ENCODE data around the gene CCDC77. TPM values are rescaled to one million over a fixed set of nuclear protein-coding genes. Genes with fewer than 3 reads are reported as not detected.
A peak's percentile ranks its signal among the peaks of the same experiment; 100 is the strongest.
"Not testable (repeated sequence)": the region's sequence is repeated elsewhere in the genome, so short reads cannot be mapped to it uniquely, and the experiment has no call there.

CCDC77 gene
- total RNA-seq, 2 experiments from 2014 or later = 16.8 to 18.9 TPM

GRCh38 chr12:400828-401227, 616 bp upstream of the CCDC77 start:
- POLR2A ChIA-PET = interaction anchor here (0.9 to 4.2 kb wide), 2 partner anchors 12 to 60 kb away, joined by 3 to 40 read pairs; partner anchors contain the start of gene KDM5A
- Mint-ChIP-seq H3K4me3 (no peak overlapping the region), H3K9me3 (ENCODE audit: insufficient read depth) (no peaks in the 10 kb centered on the region), H3K27ac (no peak overlapping the region), H3K36me3 (ENCODE audit: low read depth) (peaks cover 3% of the 10 kb centered on the region), H3K4me1 (ENCODE audit: low read depth) (no peaks in the 10 kb centered on the region), H3K27me3 (ENCODE audit: low read depth) (no peaks in the 10 kb centered on the region)
- CTCF ChIA-PET = interaction anchor here (1.2 to 4.0 kb wide), 10 partner anchors 10 to 548 kb away, joined by 3 to 36 read pairs (median 5); partner anchors contain the start of genes KDM5A and RAD52
- DNase-seq = no peak
- no peak for ATAC-seq

GRCh38 chr12:402029-402389, 565 bp downstream of the CCDC77 start:
- no peak overlapping the region for H3K27ac Mint-ChIP-seq
- H3K27me3 Mint-ChIP-seq (ENCODE audit: low read depth) = no peaks in the 10 kb centered on the region
- ChIA-PET CTCF (interaction anchor here (0.7 to 4.0 kb wide), 10 partner anchors 11 to 168 kb away, joined by 3 to 36 read pairs (median 4); partner anchors contain the start of gene KDM5A), POLR2A (interaction anchor here (4.2 kb wide), 1 partner anchor 13 kb away, joined by 40 read pairs; the partner anchor contains the start of gene KDM5A)
- H3K4me1 Mint-ChIP-seq (ENCODE audit: low read depth) = no peaks in the 10 kb centered on the region
- DNase-seq = peak; percentile 42
- H3K4me3 Mint-ChIP-seq = no peak overlapping the region
- no peak for ATAC-seq
- H3K36me3 Mint-ChIP-seq (ENCODE audit: low read depth) = peaks cover 3% of the 10 kb centered on the region
- no peaks in the 10 kb centered on the region for H3K9me3 Mint-ChIP-seq (ENCODE audit: insufficient read depth)

- ChIA-PET POLR2A (no interaction called here), CTCF (no interaction called here)
- H3K36me3 Mint-ChIP-seq (ENCODE audit: low read depth) = peaks cover 40% of the 10 kb centered on the region
- no peaks in the 10 kb centered on the region for H3K27me3 Mint-ChIP-seq (ENCODE audit: low read depth)
- no peak for DNase-seq
- no peak for ATAC-seq
- H3K27ac Mint-ChIP-seq = no peak overlapping the region
- no peaks in the 10 kb centered on the region for H3K4me1 Mint-ChIP-seq (ENCODE audit: low read depth)
- H3K9me3 Mint-ChIP-seq (ENCODE audit: insufficient read depth) = no peaks in the 10 kb centered on the region
- H3K4me3 Mint-ChIP-seq = no peak overlapping the region
Observed at GRCh38 chr12:414859-415258, 13.4 kb downstream of the CCDC77 start.

GRCh38 chr12:418432-418831, 17.0 kb downstream of the CCDC77 start:
- no peak for ATAC-seq
- no peaks in the 10 kb centered on the region for H3K4me1 Mint-ChIP-seq (ENCODE audit: low read depth)
- H3K36me3 Mint-ChIP-seq (ENCODE audit: low read depth) = peaks cover 36% of the 10 kb centered on the region
- no peaks in the 10 kb centered on the region for H3K9me3 Mint-ChIP-seq (ENCODE audit: insufficient read depth)
- H3K27ac Mint-ChIP-seq = no peak overlapping the region
- POLR2A ChIA-PET = no interaction called here
- CTCF ChIA-PET = no interaction called here
- H3K27me3 Mint-ChIP-seq (ENCODE audit: low read depth) = no peaks in the 10 kb centered on the region
- DNase-seq = no peak
- H3K4me3 Mint-ChIP-seq = no peak overlapping the region

GRCh38 chr12:422526-422925, 21.1 kb downstream of the CCDC77 start:
- CTCF ChIA-PET = no interaction called here
- H3K4me1 Mint-ChIP-seq (ENCODE audit: low read depth) = no peaks in the 10 kb centered on the region
- H3K27ac Mint-ChIP-seq = no peak overlapping the region
- no peaks in the 10 kb centered on the region for H3K9me3 Mint-ChIP-seq (ENCODE audit: insufficient read depth)
- no peak overlapping the region for H3K4me3 Mint-ChIP-seq
- H3K36me3 Mint-ChIP-seq (ENCODE audit: low read depth) = peaks cover 27% of the 10 kb centered on the region
- DNase-seq (no peak), ATAC-seq (no peak)
- no peaks in the 10 kb centered on the region for H3K27me3 Mint-ChIP-seq (ENCODE audit: low read depth)
- POLR2A ChIA-PET = no interaction called here

- peaks cover 34% of the 10 kb centered on the region for H3K36me3 Mint-ChIP-seq (ENCODE audit: low read depth)
- DNase-seq; H3K27ac Mint-ChIP-seq; H3K27me3 Mint-ChIP-seq (ENCODE audit: low read depth); POLR2A ChIA-PET; CTCF ChIA-PET; H3K4me3 Mint-ChIP-seq; ATAC-seq; H3K4me1 Mint-ChIP-seq (ENCODE audit: low read depth); H3K9me3 Mint-ChIP-seq (ENCODE audit: insufficient read depth): not testable (repeated sequence)
Observed at GRCh38 chr12:435737-436136, 34.3 kb downstream of the CCDC77 start.

GRCh38 chr12:442235-442884, 40.9 kb downstream of the CCDC77 start:
- H3K4me1 Mint-ChIP-seq (ENCODE audit: low read depth) = no peaks in the 10 kb centered on the region
- DNase-seq (peak; percentile 55), ATAC-seq (peak; percentile 36)
- H3K36me3 Mint-ChIP-seq (ENCODE audit: low read depth) = peaks cover 13% of the 10 kb centered on the region
- H3K9me3 Mint-ChIP-seq (ENCODE audit: insufficient read depth) = no peaks in the 10 kb centered on the region
- H3K4me3 Mint-ChIP-seq = no peak overlapping the region
- POLR2A ChIA-PET = interaction anchor here (0.6 to 1.0 kb wide), 2 partner anchors 109 to 1465 kb away, joined by 3 read pairs; no protein-coding TSS in a partner anchor
- H3K27me3 Mint-ChIP-seq (ENCODE audit: low read depth) = no peaks in the 10 kb centered on the region
- no peak overlapping the region for H3K27ac Mint-ChIP-seq
- CTCF ChIA-PET = interaction anchor here (0.7 to 3.7 kb wide), 22 partner anchors 8 to 1521 kb away, joined by 3 to 22 read pairs (median 4); partner anchors contain the start of gene CCDC77

GRCh38 chr12:447141-447540, 45.7 kb downstream of the CCDC77 start:
- H3K4me1 Mint-ChIP-seq (ENCODE audit: low read depth) = no peaks in the 10 kb centered on the region
- H3K4me3 Mint-ChIP-seq = no peak overlapping the region
- POLR2A ChIA-PET = no interaction called here
- DNase-seq (no peak), ATAC-seq (no peak)
- CTCF ChIA-PET = interaction anchor here (0.7 kb wide), 1 partner anchor 98 kb away, joined by 3 read pairs; no protein-coding TSS in a partner anchor
- no peak overlapping the region for H3K27ac Mint-ChIP-seq
- H3K36me3 Mint-ChIP-seq (ENCODE audit: low read depth) = peaks cover 2% of the 10 kb centered on the region
- peaks cover 13% of the 10 kb centered on the region for H3K27me3 Mint-ChIP-seq (ENCODE audit: low read depth)
- H3K9me3 Mint-ChIP-seq (ENCODE audit: insufficient read depth) = no peaks in the 10 kb centered on the region

- no peaks in the 10 kb centered on the region for H3K36me3 Mint-ChIP-seq (ENCODE audit: low read depth)
- H3K9me3 Mint-ChIP-seq (ENCODE audit: insufficient read depth) = no peaks in the 10 kb centered on the region
- no peak overlapping the region for H3K27ac Mint-ChIP-seq
- DNase-seq = no peak
- H3K4me1 Mint-ChIP-seq (ENCODE audit: low read depth) = peaks cover 2% of the 10 kb centered on the region
- peaks cover 13% of the 10 kb centered on the region for H3K27me3 Mint-ChIP-seq (ENCODE audit: low read depth)
- POLR2A ChIA-PET = no interaction called here
- no peak for ATAC-seq
- H3K4me3 Mint-ChIP-seq = no peak overlapping the region
- CTCF ChIA-PET = interaction anchor here (0.6 to 8.3 kb wide), 6 partner anchors 25 to 116 kb away, joined by 3 to 81 read pairs (median 8); partner anchors contain the start of gene CCDC77
Observed at GRCh38 chr12:449203-449602, 47.8 kb downstream of the CCDC77 start.

- ChIA-PET POLR2A (no interaction called here), CTCF (interaction anchor here (1.3 to 8.3 kb wide), 5 partner anchors 9 to 97 kb away, joined by 5 to 81 read pairs (median 11); partner anchors contain the start of gene CCDC77)
- Mint-ChIP-seq H3K27ac (no peak overlapping the region), H3K27me3 (ENCODE audit: low read depth) (peaks cover 21% of the 10 kb centered on the region), H3K9me3 (ENCODE audit: insufficient read depth) (no peaks in the 10 kb centered on the region), H3K4me3 (no peak overlapping the region), H3K36me3 (ENCODE audit: low read depth) (no peaks in the 10 kb centered on the region), H3K4me1 (ENCODE audit: low read depth) (peaks cover 2% of the 10 kb centered on the region)
- DNase-seq (no peak), ATAC-seq (no peak)
Observed at GRCh38 chr12:450438-450837, 49.0 kb downstream of the CCDC77 start.

- no peak for ATAC-seq
- POLR2A ChIA-PET = no interaction called here
- H3K9me3 Mint-ChIP-seq (ENCODE audit: insufficient read depth) = no peaks in the 10 kb centered on the region
- no peak overlapping the region for H3K4me3 Mint-ChIP-seq
- H3K36me3 Mint-ChIP-seq (ENCODE audit: low read depth) = no peaks in the 10 kb centered on the region
- DNase-seq = peak; percentile 68
- no peak overlapping the region for H3K27ac Mint-ChIP-seq
- H3K27me3 Mint-ChIP-seq (ENCODE audit: low read depth) = peaks cover 43% of the 10 kb centered on the region
- CTCF ChIA-PET = interaction anchor here (0.5 to 8.3 kb wide), 20 partner anchors 9 to 99 kb away, joined by 3 to 81 read pairs (median 4); partner anchors contain the start of genes CCDC77 and KDM5A
- peaks cover 2% of the 10 kb centered on the region for H3K4me1 Mint-ChIP-seq (ENCODE audit: low read depth)
Observed at GRCh38 chr12:452667-453210, 51.3 kb downstream of the CCDC77 start.

GRCh38 chr12:454833-455232, 53.4 kb downstream of the CCDC77 start:
- peaks cover 53% of the 10 kb centered on the region for H3K27me3 Mint-ChIP-seq (ENCODE audit: low read depth)
- H3K4me3 Mint-ChIP-seq = no peak overlapping the region
- ATAC-seq (no peak), DNase-seq (no peak)
- peaks cover 7% of the 10 kb centered on the region for H3K4me1 Mint-ChIP-seq (ENCODE audit: low read depth)
- no peaks in the 10 kb centered on the region for H3K9me3 Mint-ChIP-seq (ENCODE audit: insufficient read depth)
- no peak overlapping the region for H3K27ac Mint-ChIP-seq
- POLR2A ChIA-PET = interaction anchor here (0.6 kb wide), 1 partner anchor 101 kb away, joined by 3 read pairs; no protein-coding TSS in a partner anchor
- CTCF ChIA-PET = interaction anchor here (0.7 to 8.3 kb wide), 13 partner anchors 9 to 451 kb away, joined by 3 to 81 read pairs (median 4); no protein-coding TSS in a partner anchor
- no peaks in the 10 kb centered on the region for H3K36me3 Mint-ChIP-seq (ENCODE audit: low read depth)

Measured in activated CD8-positive, alpha-beta T cell treated with anti-CD3 and anti-CD28 coated beads, Interleukin-2, amount 10 ng/mL, durations not matched to agents 7 days and 5 days (primary cell).